SK-N-SH (cell line): ENCODE results near the gene CYP26C1.

Experiments used
- CTCF ChIP-seq: fragments of 200-600 bp; sonication (generic); IDR thresholded peaks from 2 replicates; pipeline ENCODE4 v1.6.1; 2017; ENCODE audit warnings: antibody characterized with exemption, mild to moderate bottlenecking, moderate library complexity
- EP300 ChIP-seq, 2 experiments: IDR thresholded peaks; 2 replicates each; pipeline versions ENCODE4 v1.4.0 to v1.6.1; 2012; ENCODE audit warnings: borderline replicate concordance in 1 of 2, low read depth in 1 of 2, low read length in 1 of 2
- POLR2AphosphoS5 ChIP-seq: IDR thresholded peaks from 2 replicates; pipeline ENCODE4 v1.6.1; 2012; ENCODE audit warnings: low read depth, low read length
- RCOR1 ChIP-seq: fragments of 150-350 bp; IDR thresholded peaks from 2 replicates; pipeline ENCODE4 v1.6.1; 2017; ENCODE audit warnings: antibody characterized with exemption, low read length
- REST ChIP-seq: IDR thresholded peaks from 2 replicates; pipeline ENCODE4 v1.6.1; 2012; ENCODE audit warnings: mild to moderate bottlenecking, low read depth, low read length, moderate library complexity
- SMC3 ChIP-seq: IDR thresholded peaks from 2 replicates; pipeline ENCODE4 v1.6.1; 2012; ENCODE audit warnings: low read depth, low read length, improper control_type of control experiment
- TCF12 ChIP-seq: IDR thresholded peaks from 2 replicates; pipeline ENCODE4 v1.4.0; 2012
- USF1 ChIP-seq: IDR thresholded peaks from 2 replicates; pipeline ENCODE4 v1.4.0; 2012; ENCODE audit warnings: low read depth, borderline replicate concordance
- USF2 ChIP-seq: fragments of 150-350 bp; IDR thresholded peaks from 2 replicates; pipeline ENCODE4 v1.6.1; 2017; ENCODE audit warnings: antibody characterized with exemption, low read length, low read depth, borderline replicate concordance
- YY1 ChIP-seq: IDR thresholded peaks from 2 replicates; pipeline ENCODE4 v1.4.0; 2012; ENCODE audit warnings: low read depth, mild to moderate bottlenecking
- TF ChIP-seq, protein P1 (sequence below): IDR thresholded peaks from 2 replicates; pipeline ENCODE4 v1.4.0; 2012; ENCODE audit warnings: low read depth

DNA sequence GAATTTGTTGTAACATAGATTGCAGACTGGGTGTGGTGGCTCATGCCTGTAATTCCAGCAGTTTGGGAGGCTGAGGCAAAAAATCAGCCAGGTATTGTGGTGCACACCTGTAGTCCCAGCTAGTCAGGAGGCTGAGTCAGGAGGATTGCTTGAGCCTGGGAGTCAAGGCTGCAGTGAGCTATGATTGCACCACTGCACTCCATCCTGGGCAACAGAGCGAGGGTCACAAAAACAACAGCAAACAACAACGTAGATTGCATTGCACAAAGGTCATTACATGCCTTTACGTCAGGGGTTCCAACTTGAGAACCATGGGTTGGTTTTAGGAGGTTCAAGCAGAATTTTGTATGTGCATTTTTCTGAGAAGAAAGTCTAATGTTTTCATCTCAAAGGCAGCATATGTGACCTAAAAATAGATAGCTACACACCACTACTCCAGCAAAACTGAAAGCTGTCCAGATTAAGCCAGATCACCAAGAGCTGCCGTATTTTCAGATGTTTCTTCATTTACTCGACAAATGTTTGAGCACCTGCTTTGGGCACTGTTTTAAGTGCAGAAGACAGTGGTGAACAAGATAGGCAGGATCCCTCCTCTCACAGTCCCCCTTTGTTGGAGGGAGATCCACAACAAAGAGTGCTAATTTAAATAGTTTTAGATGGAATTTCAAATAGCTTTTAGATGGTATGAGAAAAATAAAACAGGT is 28.3 kb upstream of the CYP26C1 start:
- no peak for TF ChIP-seq EP300 (IDR thresholded peaks at IDR 0.05; ENCODE audit: borderline replicate concordance in 1 of 2, low read depth in 1 of 2, low read length in 1 of 2)
- no peak for TF ChIP-seq REST
- TF ChIP-seq CTCF = no peak
- TF ChIP-seq USF2 = no peak
- no peak for TF ChIP-seq RCOR1
- no peak for TF ChIP-seq POLR2AphosphoS5
- TF ChIP-seq, protein P1, sequence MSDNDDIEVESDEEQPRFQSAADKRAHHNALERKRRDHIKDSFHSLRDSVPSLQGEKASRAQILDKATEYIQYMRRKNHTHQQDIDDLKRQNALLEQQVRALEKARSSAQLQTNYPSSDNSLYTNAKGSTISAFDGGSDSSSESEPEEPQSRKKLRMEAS = no peak
- TF ChIP-seq YY1 = no peak
- TF ChIP-seq SMC3 = no peak
- no peak for TF ChIP-seq USF1
- no peak for TF ChIP-seq TCF12
